Measurements from ENCODE around the gene ZFX.

GRCh38 chrX:24158881-24159280 is 9.4 kb downstream of the ZFX start:
- no peak for TF ChIP-seq CTCF (IDR thresholded peaks at IDR 0.05)
- TF ChIP-seq POLR2A (IDR thresholded peaks at IDR 0.05) = no peak

All from heart left ventricle (tissue), 13 donors.